HG03521 (cell line): ENCODE measurements around the gene RPS27L.
A peak's percentile ranks its signal among the peaks of the same experiment; 100 is the strongest.

Experiments
- ATAC-seq: cut with Tn5 transposase; IDR thresholded peaks from one replicate; pipeline ENCODE4 v1.9.1; 2021; ENCODE audit warnings: mild to moderate bottlenecking, moderate library complexity; ENCODE audit not compliant: unreplicated experiment

Gene RPS27L

DNA sequence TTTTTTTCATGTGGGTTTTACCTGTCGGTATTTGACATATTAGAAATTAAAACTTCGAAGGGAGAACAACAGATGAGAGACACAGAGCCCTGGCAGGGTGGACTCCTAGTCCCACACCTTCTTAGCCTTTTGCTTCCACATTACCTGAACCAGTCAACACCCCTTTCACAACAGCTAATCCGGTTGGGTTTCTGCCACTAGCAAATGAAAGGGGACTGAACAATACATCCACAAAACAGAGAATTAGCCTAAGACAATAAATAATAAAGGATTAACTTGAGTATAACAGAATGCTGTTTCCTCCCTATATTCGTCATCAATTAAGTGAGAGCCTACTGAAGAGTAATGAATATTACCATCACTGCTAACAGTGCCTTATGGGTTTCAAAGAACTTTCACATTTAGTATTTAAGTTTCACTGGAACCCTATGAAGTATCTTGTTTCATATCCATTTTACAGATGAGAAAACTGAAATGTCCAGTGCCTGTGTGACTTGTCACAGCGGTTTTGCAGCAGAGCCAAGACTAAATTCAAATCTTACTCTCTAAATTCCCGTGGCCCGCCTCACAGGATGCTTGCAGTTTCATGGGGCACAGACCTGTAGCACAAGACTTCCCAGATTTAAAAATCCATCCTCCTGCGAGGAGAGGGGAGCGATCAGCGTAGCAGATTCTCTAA is 31.1 kb upstream of the RPS27L start:
- no peak for ATAC-seq

DNA sequence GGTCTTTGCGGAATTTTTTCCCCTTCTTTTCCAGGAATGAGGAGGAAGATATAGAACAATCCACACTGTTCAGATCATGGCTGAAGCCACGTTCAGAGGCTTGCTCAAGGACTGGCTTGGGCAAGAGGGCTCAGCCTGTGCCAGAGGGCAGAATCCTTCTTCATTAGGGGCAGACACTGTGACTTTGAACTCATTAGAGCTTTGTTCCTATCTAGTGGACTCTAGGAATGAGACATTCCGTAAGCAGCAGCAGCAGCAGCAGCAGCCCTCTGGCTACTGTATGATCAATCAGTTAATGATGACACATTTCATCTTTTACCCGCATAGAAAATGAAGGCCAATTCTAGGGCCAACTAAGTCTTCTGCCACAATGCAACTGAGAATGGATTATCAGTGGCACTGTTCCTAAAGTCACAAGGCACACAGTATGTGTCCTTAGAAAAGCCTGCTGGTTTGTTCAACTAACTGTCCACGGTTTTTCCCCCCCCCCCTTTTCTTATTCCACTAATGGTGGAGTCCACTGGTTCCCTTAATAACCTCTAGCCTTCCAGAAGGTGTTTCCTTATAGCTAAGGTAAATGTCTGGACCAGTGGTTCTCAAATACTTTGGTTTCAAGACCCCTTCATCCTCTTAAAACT is 30.4 kb upstream of the RPS27L start:
- no peak for ATAC-seq

DNA sequence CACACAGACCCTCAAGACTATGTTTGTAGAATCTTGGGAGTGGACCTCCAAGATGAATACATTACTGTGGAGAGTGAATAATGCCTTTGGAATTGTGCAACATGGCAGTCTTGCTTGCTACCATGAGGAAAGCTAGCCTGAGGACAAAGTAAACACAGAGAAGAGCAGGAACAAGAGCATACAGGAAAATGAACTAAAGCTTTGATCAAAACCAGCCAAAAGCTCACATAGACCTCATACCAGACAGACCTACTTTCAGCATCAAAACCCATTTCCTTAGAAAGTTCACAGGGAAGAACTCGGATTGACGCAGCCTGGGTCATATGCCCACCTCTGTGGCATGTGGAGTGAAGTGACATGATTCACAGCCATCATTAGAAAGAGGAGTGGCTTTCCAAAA is 28.8 kb upstream of the RPS27L start:
- no peak for ATAC-seq

DNA sequence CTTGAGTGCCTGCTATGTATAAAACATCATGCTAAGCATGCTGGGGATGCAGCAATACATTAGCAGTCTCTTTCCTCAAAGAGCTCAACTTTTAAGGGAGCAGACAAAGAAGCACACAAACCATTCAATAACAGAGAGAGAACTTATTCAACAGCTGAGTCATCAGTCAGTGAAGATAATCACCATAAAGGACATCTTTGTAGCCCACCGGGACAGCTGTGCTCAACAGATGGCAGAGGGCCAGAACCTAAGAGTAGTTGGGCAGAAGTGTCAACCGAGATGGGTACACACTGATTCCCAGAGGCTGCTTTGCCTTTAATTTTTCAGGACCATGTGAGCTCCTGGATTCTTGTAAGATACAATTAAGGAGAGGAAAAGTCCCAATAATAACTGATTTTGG is 27.9 kb upstream of the RPS27L start:
- ATAC-seq: no peak

DNA sequence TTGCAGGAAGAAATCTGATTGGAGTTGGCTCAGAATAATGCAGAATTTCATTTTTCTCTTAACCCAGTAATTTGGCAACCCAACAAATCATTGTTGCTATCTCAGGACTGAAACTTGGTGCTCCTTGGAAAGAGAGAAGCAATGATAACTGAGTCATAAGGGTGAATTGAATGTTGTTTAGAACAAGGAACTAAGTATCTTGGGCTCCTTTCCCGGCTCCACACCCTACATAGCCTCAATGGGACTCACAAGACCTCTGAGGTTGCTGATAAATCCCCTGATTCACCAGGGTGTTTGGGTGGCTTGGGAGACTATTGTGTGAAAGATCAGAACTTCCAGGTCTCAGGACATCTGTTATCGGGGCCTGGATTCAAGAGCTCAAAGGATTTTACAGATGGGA is 24.4 kb upstream of the RPS27L start:
- no peak for ATAC-seq

DNA sequence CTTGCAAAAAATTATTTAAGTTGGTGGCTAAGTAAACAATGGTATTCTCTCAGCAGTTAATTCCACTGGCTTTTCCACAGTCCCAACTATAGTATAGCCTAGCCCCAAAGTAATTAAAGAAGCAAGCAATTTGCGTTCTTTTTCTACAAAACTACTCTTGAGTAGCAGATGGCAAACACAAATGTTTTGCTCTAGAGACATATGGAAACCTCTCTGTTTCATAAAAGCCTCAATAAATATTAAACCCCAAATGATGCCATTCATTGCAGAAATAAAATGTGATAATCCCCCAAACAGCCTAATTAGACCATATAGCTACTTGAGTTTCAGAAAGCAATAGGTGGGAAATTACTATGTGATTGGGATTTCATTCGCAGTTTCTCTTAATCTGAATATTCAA is 23.5 kb upstream of the RPS27L start:
- ATAC-seq: no peak

DNA sequence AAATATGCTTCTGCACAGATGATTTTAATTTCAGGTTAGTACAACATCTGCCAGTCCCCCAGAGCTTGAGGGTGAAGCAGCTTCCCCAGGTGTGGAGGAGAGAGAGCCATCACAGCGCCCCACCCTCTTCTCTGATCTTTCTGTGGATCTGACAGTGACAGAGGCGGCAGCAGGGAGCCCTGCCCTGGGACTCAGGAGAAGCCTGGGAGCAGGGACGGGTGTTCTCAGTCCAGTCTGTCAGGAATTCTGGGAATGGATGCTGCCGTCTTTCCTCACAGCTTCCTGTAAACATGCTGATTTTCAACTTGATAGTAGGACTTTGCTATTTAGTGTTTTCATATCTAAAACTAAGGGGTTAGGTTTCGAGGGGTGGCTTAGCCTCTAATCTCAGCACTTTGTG is 20.8 kb upstream of the RPS27L start:
- ATAC-seq: no peak

DNA sequence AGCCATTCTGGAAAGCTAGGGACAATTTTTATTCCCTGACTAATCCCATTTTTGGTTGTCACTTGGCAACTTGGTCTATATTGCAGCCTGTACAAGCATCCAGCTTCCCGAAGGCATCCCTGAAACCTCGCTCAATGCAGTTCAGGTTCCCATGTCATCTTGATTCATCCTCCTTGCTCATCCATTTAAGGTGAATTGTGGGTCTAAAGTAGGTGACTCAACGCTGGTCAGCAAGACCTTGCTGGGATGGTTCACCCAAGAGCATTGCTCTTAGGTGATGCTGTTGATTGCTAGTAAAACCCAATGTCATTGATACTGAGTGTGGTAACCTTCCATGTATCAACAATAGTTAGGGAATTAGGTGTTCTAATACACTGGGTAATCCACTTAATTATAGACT is 19.0 kb upstream of the RPS27L start:
- no peak for ATAC-seq

DNA sequence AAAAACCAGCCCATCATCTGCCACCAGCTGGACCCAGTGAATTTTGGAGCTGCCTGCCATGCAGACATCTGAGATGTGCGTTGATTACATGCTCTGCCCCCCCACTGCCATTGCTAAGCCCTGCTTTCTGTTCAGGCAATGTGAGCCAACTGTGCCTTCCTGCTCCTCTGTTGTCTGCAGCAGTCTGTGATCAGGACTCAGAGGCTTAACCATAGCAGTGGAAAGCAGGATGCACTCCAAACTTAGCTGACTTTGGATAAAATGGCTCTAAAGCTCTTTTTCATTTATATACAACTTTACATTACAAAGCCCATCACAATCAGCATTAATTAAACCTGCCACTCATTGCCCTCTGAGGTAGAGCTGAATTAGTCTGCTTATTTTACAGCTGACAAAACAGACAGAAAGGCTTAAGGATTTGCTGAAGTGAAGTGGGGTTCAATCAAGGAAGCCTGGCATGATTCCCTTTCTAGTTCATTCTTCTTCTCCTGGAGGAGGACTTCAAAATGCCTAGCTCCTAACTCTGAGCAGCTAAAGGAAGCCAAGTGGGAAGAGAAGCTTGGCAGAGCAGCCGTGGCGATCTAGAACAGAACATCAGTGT is 15.7 kb upstream of the RPS27L start:
- ATAC-seq: no peak

DNA sequence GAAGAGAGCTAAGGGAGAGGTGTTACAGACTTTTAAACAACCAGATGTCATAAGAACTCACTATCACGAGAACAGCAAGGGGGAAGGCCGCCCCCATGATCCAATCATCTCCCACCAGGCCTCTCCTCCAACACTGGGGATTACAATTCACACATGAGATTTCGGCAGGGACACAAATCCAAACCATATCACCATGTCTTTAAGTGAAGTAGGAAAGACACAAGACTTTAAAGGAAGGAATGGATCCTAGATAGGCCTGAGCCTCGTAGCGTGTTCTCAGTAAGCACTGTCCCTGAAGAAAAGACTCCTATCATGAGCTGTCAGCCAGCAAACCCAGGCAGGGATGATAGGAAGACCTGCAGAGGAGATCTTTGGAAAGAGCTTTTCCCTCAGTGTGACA is 15.1 kb upstream of the RPS27L start:
- no peak for ATAC-seq

DNA sequence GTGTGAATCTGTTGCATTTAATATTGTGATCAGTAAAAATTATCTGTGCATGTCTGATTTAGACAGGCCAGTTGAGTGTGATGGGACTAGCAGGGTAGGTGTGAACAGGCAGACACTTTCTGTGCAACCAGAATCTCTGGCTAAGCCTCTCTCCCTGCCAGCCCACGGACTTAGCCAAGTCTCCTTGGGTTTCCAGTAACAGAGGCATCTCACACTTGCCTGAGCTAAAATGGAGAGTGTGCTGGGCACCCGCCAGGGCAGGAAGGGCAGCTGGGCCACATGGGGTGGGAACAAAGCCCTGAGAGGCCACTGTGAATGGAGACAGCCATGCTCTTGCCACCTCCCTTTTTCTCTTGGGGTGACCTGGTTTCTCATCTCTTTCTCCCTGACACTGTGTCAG is 12.5 kb upstream of the RPS27L start:
- no peak for ATAC-seq

DNA sequence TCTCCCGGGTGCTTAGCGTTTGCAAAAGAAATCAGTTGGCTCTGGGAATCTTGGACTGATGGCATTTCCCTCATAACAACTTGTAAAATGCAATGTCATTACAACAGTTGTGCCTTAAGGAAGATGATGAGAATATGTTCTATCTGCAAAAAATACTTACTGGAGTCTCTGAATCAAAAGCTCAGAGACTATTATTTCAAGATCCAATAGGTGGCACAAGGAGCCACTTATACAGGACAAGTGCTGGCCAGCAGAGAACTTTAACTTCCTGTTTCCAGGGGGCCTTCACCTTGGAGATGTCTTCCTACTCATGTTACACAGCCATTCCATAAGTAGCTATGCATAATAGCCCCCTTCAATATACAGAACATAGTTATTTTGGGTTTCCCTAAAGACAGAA is 8.9 kb upstream of the RPS27L start:
- ATAC-seq: no peak

DNA sequence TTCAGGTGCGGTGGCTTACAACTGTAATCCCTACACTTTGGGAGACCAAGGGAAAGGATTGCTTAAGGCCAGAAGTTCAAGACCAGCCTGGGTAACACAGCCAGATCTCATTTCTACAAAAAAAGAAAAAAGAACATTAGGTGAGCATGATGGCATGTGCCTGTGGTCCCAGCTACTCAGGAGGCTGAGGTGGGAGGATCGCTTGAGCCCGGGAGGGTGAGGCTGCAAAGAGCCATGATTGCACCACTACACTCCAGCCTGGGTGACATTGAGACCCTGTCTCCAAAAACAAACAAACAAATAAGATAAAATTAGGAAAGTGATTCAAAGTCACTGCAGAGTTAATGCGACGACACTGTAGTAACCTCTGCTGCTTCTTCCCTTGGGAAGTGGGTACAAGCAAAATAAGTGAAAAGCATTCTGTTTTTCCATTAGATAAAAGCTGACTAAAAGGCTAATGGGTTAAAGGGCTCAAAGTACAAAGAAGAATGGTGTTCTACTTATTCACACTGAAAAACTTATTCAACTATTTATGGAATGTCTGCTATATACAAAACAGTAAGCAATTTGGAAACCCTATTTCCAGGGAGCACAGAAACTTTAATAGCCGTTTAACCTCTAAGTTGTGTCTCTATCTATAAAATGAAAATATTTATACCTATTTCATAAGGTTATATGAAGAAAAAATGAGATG is 8.0 kb upstream of the RPS27L start:
- no peak for ATAC-seq

DNA sequence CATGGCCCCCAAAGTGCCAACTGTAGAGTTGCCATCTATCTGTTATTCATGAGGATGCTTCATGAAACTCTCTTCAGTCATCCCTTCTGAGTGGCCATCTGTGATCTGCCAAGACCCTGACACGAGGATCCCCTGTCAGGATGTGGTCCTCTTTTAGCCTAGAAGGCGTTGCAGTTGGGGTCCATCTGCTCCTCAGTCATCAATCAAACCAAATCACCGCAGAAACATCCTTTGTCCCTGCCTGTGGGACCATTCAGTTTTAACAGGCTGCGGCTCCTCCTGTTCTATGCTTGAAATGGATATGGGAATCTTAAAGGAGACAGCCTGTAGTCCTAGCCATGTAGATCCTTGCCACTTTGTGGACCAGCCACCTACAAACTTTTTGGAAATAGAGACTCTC is 5.9 kb upstream of the RPS27L start:
- ATAC-seq: no peak

DNA sequence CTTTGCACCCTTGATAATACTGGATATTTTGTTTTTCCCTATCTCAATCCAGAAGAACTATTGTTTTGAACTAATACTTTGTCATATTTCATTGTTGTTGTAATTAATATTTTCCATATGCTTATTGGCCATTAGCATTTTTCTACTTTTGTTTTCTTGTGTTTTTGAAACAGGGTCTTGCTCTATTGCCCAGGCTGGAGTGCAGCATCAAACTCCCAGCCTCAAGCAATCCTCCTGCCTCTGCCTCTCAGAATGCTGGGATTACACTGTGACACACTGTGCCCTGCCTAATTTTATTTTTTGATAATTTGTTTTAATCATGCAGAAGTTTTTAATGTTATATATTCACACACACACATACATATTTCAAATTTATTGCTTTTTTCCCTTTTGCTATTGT is 3.4 kb upstream of the RPS27L start:
- no peak for ATAC-seq

DNA sequence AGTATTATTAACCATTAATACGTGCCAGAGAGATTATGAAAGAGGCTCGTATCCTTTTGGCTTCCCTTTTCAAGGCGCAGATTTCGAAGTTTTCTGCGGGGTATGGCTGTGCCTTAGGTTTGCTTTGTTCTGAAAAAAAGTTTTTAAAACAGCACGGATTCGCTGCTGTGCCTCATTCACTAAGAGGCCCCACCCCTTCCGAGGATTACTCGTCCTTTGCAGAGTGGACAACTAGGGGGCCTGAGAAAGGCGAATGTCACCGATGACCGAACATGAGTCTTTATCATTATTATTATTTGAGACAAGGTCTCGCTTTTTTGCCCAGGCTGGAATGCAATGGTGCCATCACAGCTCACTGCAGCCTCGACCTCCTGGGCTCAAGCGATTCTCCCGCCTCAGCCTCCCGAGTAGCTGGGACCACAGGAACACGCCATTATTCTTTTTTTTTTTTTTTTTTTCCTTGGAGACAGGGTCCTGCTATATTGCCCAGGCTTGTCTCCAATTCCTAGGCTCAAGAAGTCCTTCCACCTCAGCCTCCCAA is 684 bp upstream of the RPS27L start:
- peak; percentile 34 for ATAC-seq

DNA sequence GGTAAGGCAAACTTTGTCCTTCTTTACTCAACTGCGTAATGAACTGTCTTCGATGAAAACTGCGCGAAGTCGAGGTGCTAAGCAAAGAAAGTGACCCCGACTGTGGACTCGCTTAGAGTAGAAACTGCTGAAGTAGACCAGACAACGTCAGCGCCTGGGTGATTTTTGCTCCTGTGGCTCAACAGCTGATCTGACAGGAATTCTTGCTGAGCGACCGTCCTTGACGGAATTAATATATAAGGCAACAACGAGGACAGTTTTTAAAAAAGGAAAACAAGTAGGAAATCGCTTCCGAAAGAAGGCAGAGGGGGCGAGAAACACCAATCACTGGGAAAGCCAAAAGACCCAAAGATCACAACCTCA is 541 bp downstream of the RPS27L start:
- no peak for ATAC-seq

DNA sequence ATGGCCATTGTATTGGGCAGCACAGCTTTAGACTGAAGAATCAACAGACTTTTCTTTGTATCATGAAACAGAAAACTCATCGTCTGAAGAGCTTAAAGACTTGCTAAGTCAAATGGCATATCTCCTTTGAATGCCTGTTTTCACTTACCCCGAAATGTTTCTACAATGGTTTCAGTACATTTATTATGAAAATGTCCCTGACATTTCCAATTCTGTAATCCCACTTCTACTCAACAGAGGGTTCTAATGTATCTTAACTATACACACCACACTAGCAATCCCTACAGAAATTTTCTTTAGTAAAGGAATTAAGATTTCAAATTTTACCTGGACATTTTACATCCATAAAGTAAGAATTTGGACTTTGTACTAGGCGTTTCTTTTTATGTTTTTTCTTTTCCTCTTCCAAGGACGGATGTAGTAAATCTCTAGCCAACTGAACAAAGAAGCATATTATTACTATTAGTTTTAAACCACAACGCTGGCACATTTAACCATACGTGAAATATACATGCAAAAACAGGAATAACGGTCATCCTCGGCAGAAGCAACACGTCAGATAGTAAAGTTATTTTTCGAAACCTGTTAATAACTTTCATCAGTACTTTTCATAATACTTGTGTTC is 1.1 kb downstream of the RPS27L start:
- ATAC-seq: no peak

DNA sequence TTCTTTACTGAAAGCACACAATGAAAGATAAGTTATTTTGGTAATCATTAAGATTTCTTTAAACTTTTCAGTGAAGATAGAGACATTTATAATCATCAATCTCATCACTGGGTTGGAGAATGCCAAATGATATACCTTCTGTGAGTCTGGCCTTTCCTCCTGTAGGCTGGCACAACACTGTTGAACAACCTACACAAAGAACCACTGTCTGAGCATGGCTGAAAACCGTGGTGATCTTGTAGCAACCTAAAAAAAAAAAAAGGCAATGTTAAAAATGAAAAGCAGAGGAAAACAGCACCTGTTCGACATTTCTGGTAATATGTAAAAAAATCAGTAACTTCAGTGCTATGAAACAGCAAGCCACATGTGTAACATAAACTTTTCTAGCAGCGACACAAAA is 1.8 kb downstream of the RPS27L start:
- ATAC-seq: no peak

DNA sequence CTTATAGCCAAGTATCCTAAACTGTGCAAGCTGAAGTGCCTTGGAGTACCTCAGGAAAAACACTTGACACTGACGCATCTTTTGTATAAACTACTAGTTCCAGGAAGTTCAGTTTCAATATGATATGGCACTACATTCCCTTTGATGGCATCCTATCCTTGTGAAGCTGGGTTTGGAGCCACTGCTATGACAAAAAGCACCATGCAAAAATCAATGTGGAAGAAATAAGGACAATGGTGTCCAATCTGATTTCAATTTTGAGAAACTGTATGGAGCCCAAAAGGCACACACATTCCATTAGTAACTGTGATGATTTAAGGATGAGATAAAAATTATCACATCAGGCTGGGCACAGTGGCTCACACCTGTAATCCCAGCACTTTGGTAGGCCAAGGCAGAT is 5.6 kb downstream of the RPS27L start:
- ATAC-seq: no peak

DNA sequence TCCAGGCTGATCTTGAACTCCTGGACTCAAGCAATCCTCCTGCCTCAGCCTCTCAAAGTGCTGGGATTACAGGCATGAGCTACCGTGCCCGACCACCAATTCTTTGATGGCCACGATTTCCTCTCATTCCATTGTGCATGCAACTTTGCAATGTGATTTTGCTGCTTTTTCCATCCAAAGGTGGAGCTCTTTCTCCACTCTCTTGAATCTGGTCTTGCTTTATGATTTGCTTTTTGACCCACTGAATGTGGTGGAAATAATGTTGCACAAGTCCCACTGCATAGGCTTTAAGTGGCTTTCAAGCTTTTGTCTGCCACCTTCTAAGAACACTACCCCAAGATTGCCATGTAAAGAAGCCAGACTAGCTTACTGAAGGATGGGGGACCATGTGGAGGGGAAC is 10.6 kb downstream of the RPS27L start:
- ATAC-seq: no peak
